K562 (cell line): ENCODE measurements around the gene TJAP1. TPM values are rescaled to one million over a fixed set of nuclear protein-coding genes. Genes with fewer than 3 reads are reported as not detected.

Experiments used
- ATAC-seq: fragments of 200-7000 bp; cut with Tn5 transposase; 3 replicates; pipeline ENCODE4 v1.9.1; 2020; ENCODE audit warnings: moderate library complexity
- BruUV-seq: library from RNA; stranded (reverse); fragments of 400-500 nt; replicated peaks from 2 replicates; lab custom pipeline; 2021; lab: Mats Ljungman, UMichigan
- CTCF ChIA-PET: fragments of 300-600 bp; formaldehyde crosslinking; extraction: SDS; loops from one replicate; lab custom pipeline; 2021; ENCODE audit warnings: low intra/inter-chr PET ratio; lab: Yijun Ruan, JAX
- POLR2A ChIA-PET: fragments of 300-600, 350-650 bp; sonication (Branson Sonifier 250); formaldehyde crosslinking; extraction: SDS; loops from one replicate; lab custom pipeline; 2021; ENCODE audit warnings: antibody characterized with exemption, inconsistent platforms; lab: Yijun Ruan, JAX
- DNase-seq, 4 experiments: peaks; one replicate each; pipeline versions ENCODE4 v3.0.0 to v3.0.0-alpha.2; 2011 to 2018; ENCODE audit warnings: low spot score in 3 of 4, mixed read lengths in 3 of 4; ENCODE audit errors: extremely low read depth in 1 of 4
- FAIRE-seq: peaks from 2 replicates; lab custom pipeline; 2011; peaks lifted over from hg19 to GRCh38; lab: Jason Lieb, UNC
- H2AFZ ChIP-seq: 2 replicates; pipeline ENCODE4 v1.6.0; 2011; ENCODE audit warnings: low read depth, low read length, control low read depth, inconsistent platforms
- H3K27ac ChIP-seq: fragments of 200-600 bp; 3 replicates; pipeline ENCODE4 v1.8.0; 2011; ENCODE audit warnings: low read depth, mild to moderate bottlenecking, control low read depth, inconsistent platforms, low read length, moderate library complexity, mixed read lengths; ENCODE audit errors: extremely low read depth
- H3K27me3 ChIP-seq, 2 experiments: fragments of 300-600 bp in 1 of 2; 2 replicates in 1 of 2; 3 replicates in 1 of 2; pipeline versions ENCODE4 v1.6.0 to v1.8.0; 2011; ENCODE audit warnings: inconsistent platforms in 2 of 2, low read length in 2 of 2, mild to moderate bottlenecking in 1 of 2, mixed read lengths in 1 of 2, moderate library complexity in 1 of 2; ENCODE audit not compliant: control insufficient read depth in 2 of 2, insufficient read depth in 2 of 2
- H3K36me3 ChIP-seq: fragments of 300-600 bp; 3 replicates; pipeline ENCODE4 v1.8.0; 2011; ENCODE audit warnings: mild to moderate bottlenecking, low read length, inconsistent platforms; ENCODE audit not compliant: control insufficient read depth, insufficient read depth
- H3K4me1 ChIP-seq, 2 experiments: fragments of 200-600 bp in 1 of 2; replicated peaks in 1 of 2; 2 replicates in 1 of 2; 3 replicates in 1 of 2; pipeline versions ENCODE4 v1.5.1 to v1.8.0; 2011; ENCODE audit warnings: inconsistent platforms in 2 of 2, low read length in 2 of 2, mild to moderate bottlenecking in 1 of 2, mixed read lengths in 1 of 2, moderate library complexity in 1 of 2; ENCODE audit not compliant: control insufficient read depth in 2 of 2, insufficient read depth in 2 of 2
- H3K4me2 ChIP-seq: 2 replicates; pipeline ENCODE4 v1.6.1; 2011; ENCODE audit warnings: low read length, control low read depth, inconsistent platforms, mixed read lengths; ENCODE audit not compliant: insufficient read depth
- H3K4me3 ChIP-seq: fragments of 200-600 bp; sonication (generic), shearing (Covaris generic); 2 replicates; pipeline ENCODE4 v1.5.1; 2016; ENCODE audit warnings: control low read depth, inconsistent platforms
- H3K79me2 ChIP-seq: fragments of 200-600 bp; 3 replicates; pipeline ENCODE4 v1.8.0; 2011; ENCODE audit warnings: low read length, inconsistent platforms; ENCODE audit not compliant: control insufficient read depth, insufficient read depth
- H3K9ac ChIP-seq, 2 experiments: 2 replicates each; pipeline versions ENCODE4 v1.6.0 to v1.6.1; 2011; ENCODE audit warnings: low read depth in 2 of 2, low read length in 2 of 2, control low read depth in 1 of 2, inconsistent platforms in 1 of 2, mild to moderate bottlenecking in 1 of 2, mixed read lengths in 1 of 2; ENCODE audit not compliant: insufficient read depth in 1 of 2
- H3K9me1 ChIP-seq: one replicate; pipeline ENCODE4 v1.6.0; 2011; ENCODE audit warnings: inconsistent platforms, mild to moderate bottlenecking, low read length, moderate library complexity; ENCODE audit not compliant: control insufficient read depth, insufficient read depth
- H3K9me3 ChIP-seq: replicated peaks from 2 replicates; pipeline ENCODE4 v1.5.1; 2011; ENCODE audit warnings: low read depth, low read length, inconsistent platforms; ENCODE audit not compliant: control insufficient read depth, insufficient read depth
- H4K20me1 ChIP-seq: replicated peaks from 2 replicates; pipeline ENCODE4 v1.6.1; 2011; ENCODE audit warnings: low read length, inconsistent platforms, mixed read lengths; ENCODE audit not compliant: control insufficient read depth, insufficient read depth
- ATF1 ChIP-seq, 2 experiments: fragments of 450-650 bp in 1 of 2; IDR thresholded peaks; 2 replicates each; pipeline ENCODE4 v1.6.1; 2016; ENCODE audit warnings: missing compliant biosample characterization in 1 of 2, missing genetic modification characterization in 1 of 2
- CTBP1 ChIP-seq: fragments of 450-650 bp; IDR thresholded peaks from 2 replicates; pipeline ENCODE4 v1.6.1; 2016; ENCODE audit warnings: borderline replicate concordance
- GABPB2 ChIP-seq: fragments of 250-450 bp; sonication (Bioruptor Pico); conservative IDR thresholded peaks from 2 replicates; pipeline ENCODE4 v1.5.1; 2021; ENCODE audit warnings: mild to moderate bottlenecking
- JUND ChIP-seq, 2 experiments: IDR thresholded peaks; 2 replicates in 1 of 2; 3 replicates in 1 of 2; pipeline ENCODE4 v1.6.1; 2011; ENCODE audit warnings: borderline replicate concordance in 2 of 2, low read depth in 2 of 2, low read length in 2 of 2, improper control_type of control experiment in 1 of 2, missing biosample characterization in 1 of 2, missing genetic modification characterization in 1 of 2, missing genetic modification reagents in 1 of 2
- NR2C2 ChIP-seq, 2 experiments: fragments of 200-800 bp in 1 of 2; sonication (Bioruptor generic) in 1 of 2; sonication (generic) in 1 of 2; formaldehyde crosslinking in 1 of 2; IDR thresholded peaks; 2 replicates each; pipeline versions ENCODE4 v1.6.1 to v1.8.0; 2016 to 2022; ENCODE audit warnings: mild to moderate bottlenecking in 1 of 2, missing compliant biosample characterization in 1 of 2, missing genetic modification characterization in 1 of 2, missing genetic modification reagents in 1 of 2
- RBM25 ChIP-seq: fragments of 200-400 bp; formaldehyde crosslinking; IDR thresholded peaks from 2 replicates; pipeline ENCODE4 v1.6.1; 2018; ENCODE audit warnings: low read length, low read depth, moderate library complexity; ENCODE audit not compliant: severe bottlenecking
- SAP30 ChIP-seq: fragments of 200-600 bp; sonication (generic); IDR thresholded peaks from 2 replicates; pipeline ENCODE4 v1.6.1; 2012; ENCODE audit warnings: borderline replicate concordance, low read depth, mild to moderate bottlenecking, moderate library complexity, low read length, control low read depth, inconsistent platforms; ENCODE audit not compliant: insufficient read depth, poor library complexity, severe bottlenecking
- SREBF2 ChIP-seq: sonication (generic); formaldehyde crosslinking; IDR thresholded peaks from 2 replicates; pipeline ENCODE4 v1.4.0; 2020; ENCODE audit warnings: mild to moderate bottlenecking, missing genetic modification reagents
- ZNF583 ChIP-seq: fragments of 250-450 bp; sonication (Bioruptor Pico); IDR thresholded peaks from 2 replicates; pipeline ENCODE4 v1.4.0; 2020
- ZNF77 ChIP-seq: fragments of 250-450 bp; sonication (Bioruptor Pico); IDR thresholded peaks from 2 replicates; pipeline ENCODE4 v1.5.0; 2020
- WGBS: fragments of 100-300 bp; shearing (Covaris generic); methylation state at CpG from one replicate; pipeline ENCODE4 v1.1.6; 2016; ENCODE audit warnings: low coverage, mixed read lengths; ENCODE audit not compliant: insufficient coverage; ENCODE audit errors: missing lambda C conversion rate; 5-methylcytosine and 5-hydroxymethylcytosine counted together
- in situ Hi-C: fragments of 300-500 bp; cut with MboI; formaldehyde crosslinking; loops from 4 replicates; pipeline ENCODE4 v1.15.0; 2018; ENCODE audit warnings: inconsistent platforms, mixed read lengths
- intact Hi-C: fragments of 100-400 bp; cut with micrococcal nuclease; formaldehyde crosslinking; loops from 2 replicates; pipeline ENCODE4 v1.14.2; 2022
- polyA plus RNA-seq, 8 experiments: library from polyadenylated mRNA; depleted of rRNA in 4 of 8; stranded (reverse) in 5 of 8; unstranded in 3 of 8; fragments of >200 nt; fragmentation: Nextera tagmentation in 2 of 8; fragmentation: Illumina TruSeq in 1 of 8; extraction: Ambion mirVana in 2 of 8; extraction: Trizol in 1 of 8; gene quantifications; 2 replicates each; pipeline versions ENCODE4 v1.2.1 to v1.2.3, GENCODE V29; 2011 to 2014; ENCODE audit warnings: inconsistent platforms in 1 of 8, missing spikeins in 1 of 8
- total RNA-seq, 7 experiments: library from RNA; depleted of rRNA in 6 of 7; stranded (reverse); fragments of >200 nt in 6 of 7; fragmentation: Illumina TruSeq in 2 of 7; extraction: Trizol in 2 of 7; gene quantifications; 2 replicates each; pipeline versions ENCODE4 v1.2.1 to v1.2.3, GENCODE V29; 2011 to 2021; ENCODE audit warnings: low replicate concordance in 1 of 7
- TF ChIP-seq, protein P1 (sequence below): fragments of 450-650 bp; IDR thresholded peaks from 2 replicates; pipeline ENCODE4 v1.6.1; 2016; ENCODE audit warnings: mild to moderate bottlenecking
- TF ChIP-seq, protein P2 (sequence below): fragments of 250-450 bp; sonication (Bioruptor Pico); IDR thresholded peaks from 2 replicates; pipeline ENCODE4 v1.5.1; 2021; ENCODE audit warnings: mild to moderate bottlenecking
- TF ChIP-seq, protein P3 (sequence below), 2 experiments: IDR thresholded peaks; 2 replicates each; pipeline ENCODE4 v1.6.1; 2012; ENCODE audit warnings: improper control_type of control experiment in 2 of 2, low read depth in 2 of 2, low read length in 2 of 2, borderline replicate concordance in 1 of 2

The TJAP1 gene
- total and polyA plus RNA-seq, 9 of the 15 experiments (the other 6 are each of a cell fraction or from before 2014, with no cell fraction given): 0.06 to 35.8 (median 16.2) TPM

DNA sequence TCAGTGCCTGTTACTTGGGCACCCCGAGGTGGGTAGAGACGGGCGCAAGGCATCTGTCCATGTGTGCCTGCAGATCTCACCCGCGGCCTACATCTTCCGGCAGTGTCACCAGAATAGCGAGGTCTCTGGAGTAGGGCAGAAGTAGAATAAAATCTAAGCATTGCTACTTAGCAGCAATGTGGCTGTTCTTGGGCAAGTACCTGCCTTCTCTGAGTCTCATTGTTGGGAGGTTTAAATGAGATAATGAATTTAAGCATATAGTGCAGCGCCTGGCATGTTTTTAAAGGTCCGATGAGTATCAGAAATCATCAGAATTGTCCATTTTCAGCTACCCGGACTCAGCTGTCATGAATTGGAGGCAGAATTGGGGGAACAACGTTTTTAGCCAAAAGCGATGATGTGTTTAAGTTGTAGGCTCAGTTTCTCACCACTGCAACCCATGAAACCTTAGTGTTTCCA is 49.2 kb upstream of the TJAP1 start:
- Histone ChIP-seq H3K27me3 (no peaks in the 10 kb centered on the region), H3K9me1 (no peaks in the 10 kb centered on the region), H3K9ac (peak overlapping the region; percentile 78 to 99), H3K27ac (peak overlapping the region; percentile 73), H3K9me3 (no peaks in the 10 kb centered on the region), H3K36me3 (peaks cover 6% of the 10 kb centered on the region; the same call in 1 of the 3 replicates), H3K4me2 (peak overlapping the region; percentile 96), H2AFZ (peak overlapping the region; percentile 100), H3K4me3 (peak overlapping the region; percentile 69), H3K4me1 (peaks cover 13 to 22% of the 10 kb centered on the region in 2 experiments), H4K20me1 (no peaks in the 10 kb centered on the region), H3K79me2 (peaks cover 14% of the 10 kb centered on the region)
- intact Hi-C loops (no loop called here), in situ Hi-C loops (no loop called here)
- FAIRE-seq (no peak), ATAC-seq (no peak), DNase-seq (no peak)
- ChIA-PET CTCF (interaction anchor here (0.5 kb wide), 1 partner anchor 134 kb away, joined by 6 read pairs; no protein-coding TSS in a partner anchor), POLR2A (interaction anchor here (0.6 to 1.7 kb wide), 6 partner anchors 8 to 79 kb away, joined by 3 to 5 read pairs (median 4); no protein-coding TSS in a partner anchor)
- 3% methylated on average over 12 of the region's 12 CpGs for WGBS
- no TSS peak for BruUV-seq
- TF ChIP-seq, protein P1, sequence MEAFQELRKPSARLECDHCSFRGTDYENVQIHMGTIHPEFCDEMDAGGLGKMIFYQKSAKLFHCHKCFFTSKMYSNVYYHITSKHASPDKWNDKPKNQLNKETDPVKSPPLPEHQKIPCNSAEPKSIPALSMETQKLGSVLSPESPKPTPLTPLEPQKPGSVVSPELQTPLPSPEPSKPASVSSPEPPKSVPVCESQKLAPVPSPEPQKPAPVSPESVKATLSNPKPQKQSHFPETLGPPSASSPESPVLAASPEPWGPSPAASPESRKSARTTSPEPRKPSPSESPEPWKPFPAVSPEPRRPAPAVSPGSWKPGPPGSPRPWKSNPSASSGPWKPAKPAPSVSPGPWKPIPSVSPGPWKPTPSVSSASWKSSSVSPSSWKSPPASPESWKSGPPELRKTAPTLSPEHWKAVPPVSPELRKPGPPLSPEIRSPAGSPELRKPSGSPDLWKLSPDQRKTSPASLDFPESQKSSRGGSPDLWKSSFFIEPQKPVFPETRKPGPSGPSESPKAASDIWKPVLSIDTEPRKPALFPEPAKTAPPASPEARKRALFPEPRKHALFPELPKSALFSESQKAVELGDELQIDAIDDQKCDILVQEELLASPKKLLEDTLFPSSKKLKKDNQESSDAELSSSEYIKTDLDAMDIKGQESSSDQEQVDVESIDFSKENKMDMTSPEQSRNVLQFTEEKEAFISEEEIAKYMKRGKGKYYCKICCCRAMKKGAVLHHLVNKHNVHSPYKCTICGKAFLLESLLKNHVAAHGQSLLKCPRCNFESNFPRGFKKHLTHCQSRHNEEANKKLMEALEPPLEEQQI: no peak
- no peak for TF ChIP-seq ZNF583 (CRISPR knock-in tag)
- no peak for TF ChIP-seq ATF1 (CRISPR knock-in tag; IDR thresholded peaks at IDR 0.05)
- no peak for TF ChIP-seq ATF1 (tag; IDR thresholded peaks at IDR 0.05)
- no peak for TF ChIP-seq SREBF2 (CRISPR knock-in tag)
- no peak for TF ChIP-seq CTBP1
- no peak for TF ChIP-seq ZNF77 (CRISPR knock-in tag)
- peak; percentile 29 for TF ChIP-seq SAP30
- TF ChIP-seq NR2C2 (CRISPR knock-in tag; IDR thresholded peaks at IDR 0.05): 0 out of 2 replicates have a peak, but pooled peaks have one; percentile 43
- TF ChIP-seq NR2C2 (tag; IDR thresholded peaks at IDR 0.05): no peak
- no peak for TF ChIP-seq JUND (IDR thresholded peaks at IDR 0.05; ENCODE audit: borderline replicate concordance, low read depth, low read length)
- TF ChIP-seq JUND (tag; IDR thresholded peaks at IDR 0.05; ENCODE audit: borderline replicate concordance, low read depth, low read length): 0 out of 3 replicates have a peak, but pooled peaks have one; percentile 8
- TF ChIP-seq RBM25: no peak
- TF ChIP-seq GABPB2 (CRISPR knock-in tag): no peak
- TF ChIP-seq, protein P2, sequence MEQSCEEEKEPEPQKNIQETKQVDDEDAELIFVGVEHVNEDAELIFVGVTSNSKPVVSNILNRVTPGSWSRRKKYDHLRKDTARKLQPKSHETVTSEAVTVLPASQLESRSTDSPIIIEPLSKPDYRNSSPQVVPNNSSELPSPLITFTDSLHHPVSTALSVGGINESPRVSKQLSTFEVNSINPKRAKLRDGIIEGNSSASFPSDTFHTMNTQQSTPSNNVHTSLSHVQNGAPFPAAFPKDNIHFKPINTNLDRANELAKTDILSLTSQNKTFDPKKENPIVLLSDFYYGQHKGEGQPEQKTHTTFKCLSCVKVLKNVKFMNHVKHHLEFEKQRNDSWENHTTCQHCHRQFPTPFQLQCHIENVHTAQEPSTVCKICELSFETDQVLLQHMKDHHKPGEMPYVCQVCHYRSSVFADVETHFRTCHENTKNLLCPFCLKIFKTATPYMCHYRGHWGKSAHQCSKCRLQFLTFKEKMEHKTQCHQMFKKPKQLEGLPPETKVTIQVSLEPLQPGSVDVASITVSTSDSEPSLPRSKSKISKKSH (CRISPR knock-in tag): no peak
- TF ChIP-seq, protein P3, sequence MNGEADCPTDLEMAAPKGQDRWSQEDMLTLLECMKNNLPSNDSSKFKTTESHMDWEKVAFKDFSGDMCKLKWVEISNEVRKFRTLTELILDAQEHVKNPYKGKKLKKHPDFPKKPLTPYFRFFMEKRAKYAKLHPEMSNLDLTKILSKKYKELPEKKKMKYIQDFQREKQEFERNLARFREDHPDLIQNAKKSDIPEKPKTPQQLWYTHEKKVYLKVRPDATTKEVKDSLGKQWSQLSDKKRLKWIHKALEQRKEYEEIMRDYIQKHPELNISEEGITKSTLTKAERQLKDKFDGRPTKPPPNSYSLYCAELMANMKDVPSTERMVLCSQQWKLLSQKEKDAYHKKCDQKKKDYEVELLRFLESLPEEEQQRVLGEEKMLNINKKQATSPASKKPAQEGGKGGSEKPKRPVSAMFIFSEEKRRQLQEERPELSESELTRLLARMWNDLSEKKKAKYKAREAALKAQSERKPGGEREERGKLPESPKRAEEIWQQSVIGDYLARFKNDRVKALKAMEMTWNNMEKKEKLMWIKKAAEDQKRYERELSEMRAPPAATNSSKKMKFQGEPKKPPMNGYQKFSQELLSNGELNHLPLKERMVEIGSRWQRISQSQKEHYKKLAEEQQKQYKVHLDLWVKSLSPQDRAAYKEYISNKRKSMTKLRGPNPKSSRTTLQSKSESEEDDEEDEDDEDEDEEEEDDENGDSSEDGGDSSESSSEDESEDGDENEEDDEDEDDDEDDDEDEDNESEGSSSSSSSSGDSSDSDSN (IDR thresholded peaks at IDR 0.05; ENCODE audit: borderline replicate concordance in 1 of 2, low read depth in 2 of 2, low read length in 2 of 2): 0 out of 4 replicates have a peak, but pooled peaks of 1 of the 2 experiments have one; percentile 14
